GM18526 (cell line): ENCODE measurements around the gene MEGF10.

Source experiments
- POLR2A ChIP-seq: IDR thresholded peaks from 3 replicates; pipeline ENCODE4 v1.6.1; 2011; ENCODE audit not compliant: insufficient read length; ENCODE audit errors: extremely low read depth

The MEGF10 gene

DNA sequence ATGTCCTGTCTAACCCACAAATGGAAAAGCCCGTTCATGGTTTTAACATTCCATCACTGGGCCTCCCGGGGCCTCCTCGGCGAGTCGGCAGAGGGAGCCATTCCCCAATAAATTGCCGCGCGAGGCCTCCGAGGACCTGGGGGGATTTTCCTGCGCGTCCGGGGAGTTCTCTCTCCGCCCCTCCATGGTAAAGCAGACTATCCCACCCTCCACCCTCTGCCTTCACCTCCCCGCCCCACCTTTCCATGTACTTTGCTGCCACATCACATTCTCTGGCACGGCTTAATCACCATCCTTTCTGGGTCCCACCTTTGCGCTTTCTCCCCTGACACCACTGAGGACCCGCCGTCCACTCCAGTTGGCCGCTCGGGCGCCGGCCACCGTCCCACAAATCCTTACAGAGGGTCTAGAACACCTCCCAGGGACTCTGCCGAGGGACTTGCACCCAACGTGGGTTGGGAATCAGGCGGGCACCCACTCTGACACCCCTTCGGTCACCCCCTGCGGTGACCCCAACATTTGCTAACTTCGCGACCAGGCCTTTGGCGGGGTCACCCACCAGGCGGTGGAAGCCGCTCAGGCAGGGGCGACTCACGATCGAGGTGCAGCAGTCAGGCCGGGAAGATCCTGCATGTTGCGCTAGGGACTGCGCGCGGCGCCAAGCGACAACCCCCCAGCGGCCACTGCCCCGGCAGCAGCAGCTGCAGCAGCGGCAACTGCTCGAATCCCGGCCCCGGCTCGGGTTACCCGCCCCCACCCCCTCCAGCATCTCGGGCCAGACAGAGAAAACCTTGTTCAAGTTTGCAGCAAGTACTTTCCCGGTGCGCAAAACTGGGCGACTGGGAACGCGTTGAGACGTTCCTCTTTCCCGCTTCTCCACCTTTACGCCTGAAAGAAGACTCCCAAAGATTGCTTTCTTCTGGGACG lies at the start of gene MEGF10:
TSS of gene MEGF10 (plus strand) at position 778 of the 927 bp plus-strand sequence. CDS start 40,513 bp downstream, outside the sequence.
- no peak for TF ChIP-seq POLR2A

DNA sequence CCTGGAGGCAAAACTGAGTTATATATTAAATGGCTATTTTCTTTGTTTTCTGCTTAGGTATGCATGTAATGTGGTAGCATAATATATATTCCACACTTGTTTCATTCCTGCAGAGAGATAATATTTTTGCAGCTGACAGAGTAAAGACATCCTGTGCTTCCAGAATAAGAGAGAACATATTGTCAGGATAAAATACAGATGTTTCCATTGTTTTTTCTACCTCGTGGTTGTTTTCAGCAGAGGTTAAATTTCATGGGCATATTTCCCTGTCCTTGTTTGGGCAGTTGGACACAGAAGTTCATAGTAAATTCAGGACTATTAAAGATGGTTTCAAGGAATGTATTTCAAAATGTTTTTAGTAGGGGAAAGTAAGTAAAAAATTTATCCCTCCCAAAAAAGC lies 47.6 kb upstream of the MEGF10 start:
- TF ChIP-seq POLR2A: no peak

DNA sequence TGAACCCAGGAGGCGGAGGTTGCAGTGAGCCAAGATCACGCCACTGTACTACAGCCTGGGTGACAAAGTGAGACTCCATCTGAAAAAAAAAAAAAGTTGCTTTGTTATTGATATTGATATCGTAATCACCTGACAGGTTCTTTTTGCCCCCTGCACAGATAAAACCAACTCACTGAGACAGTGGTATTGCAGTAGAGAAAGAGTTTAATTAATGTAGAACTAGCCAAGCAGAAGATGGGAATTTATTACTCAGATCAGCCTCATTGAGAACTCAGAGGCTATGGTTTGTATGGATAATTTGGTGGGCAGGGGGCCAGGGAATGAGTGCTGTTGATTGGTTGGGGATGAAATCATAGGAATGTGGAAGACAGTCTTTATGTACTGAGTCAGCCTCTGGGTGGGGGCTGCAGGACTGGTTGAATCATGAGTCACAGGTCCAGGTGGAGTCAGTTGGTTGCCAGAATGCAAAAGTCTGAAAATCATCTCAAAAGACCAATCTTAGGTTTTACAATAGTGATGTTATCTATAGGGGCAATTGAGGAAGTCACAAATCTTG lies 35.8 kb upstream of the MEGF10 start:
- no peak for TF ChIP-seq POLR2A

DNA sequence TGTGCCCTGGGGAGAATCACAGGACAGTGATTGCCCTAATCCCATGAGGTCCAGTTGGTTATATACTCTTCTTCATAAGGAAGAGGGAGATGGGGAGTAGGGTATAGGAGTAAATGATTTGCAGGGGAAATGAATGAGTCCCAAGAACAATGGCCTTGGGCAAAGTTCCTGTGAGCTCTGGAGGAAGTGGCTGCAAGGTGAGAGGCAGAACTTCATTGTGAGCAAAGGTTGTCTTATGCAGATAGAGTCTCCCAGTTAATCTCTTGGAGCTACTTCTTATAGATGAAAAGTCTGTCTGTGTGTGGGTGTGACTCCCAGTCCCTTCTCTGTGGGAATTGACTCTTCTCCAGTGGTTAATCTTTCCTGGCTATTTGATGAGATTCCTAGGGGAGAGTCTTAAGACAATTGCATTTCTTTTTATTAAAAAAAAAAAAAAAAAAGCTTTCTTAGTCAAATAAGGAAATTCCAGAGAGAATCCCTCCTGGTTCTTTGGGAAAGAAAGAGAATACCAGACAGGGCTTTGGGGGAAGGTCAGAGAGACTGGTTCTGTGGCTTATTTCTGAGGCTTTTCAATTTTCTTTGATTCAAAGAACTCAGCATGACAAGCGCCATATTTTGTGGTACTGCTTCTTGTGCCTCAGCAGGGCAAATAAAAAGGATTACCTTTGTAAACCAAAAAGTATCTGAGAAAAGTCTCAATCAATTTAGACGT lies 33.6 kb upstream of the MEGF10 start:
- no peak for TF ChIP-seq POLR2A

DNA sequence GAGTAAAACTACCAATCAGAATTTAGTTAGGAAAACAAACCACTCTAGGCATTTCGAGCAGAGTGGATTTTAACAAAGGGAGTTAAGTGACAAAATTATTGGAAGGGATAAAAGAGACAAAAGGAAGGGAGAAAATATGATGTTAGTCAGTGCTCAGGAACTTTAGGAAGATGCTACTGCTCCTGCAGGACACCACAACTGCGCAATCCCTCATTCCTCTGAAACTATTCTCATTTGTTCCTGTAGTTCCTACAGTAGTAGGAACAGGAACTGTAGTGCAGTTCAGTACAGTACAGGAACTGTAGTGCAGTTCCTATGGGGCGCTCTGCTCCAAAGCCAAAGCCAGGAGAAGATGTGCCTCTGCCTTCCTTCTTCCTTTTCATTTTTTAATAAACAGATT lies 29.9 kb upstream of the MEGF10 start:
- no peak for TF ChIP-seq POLR2A

DNA sequence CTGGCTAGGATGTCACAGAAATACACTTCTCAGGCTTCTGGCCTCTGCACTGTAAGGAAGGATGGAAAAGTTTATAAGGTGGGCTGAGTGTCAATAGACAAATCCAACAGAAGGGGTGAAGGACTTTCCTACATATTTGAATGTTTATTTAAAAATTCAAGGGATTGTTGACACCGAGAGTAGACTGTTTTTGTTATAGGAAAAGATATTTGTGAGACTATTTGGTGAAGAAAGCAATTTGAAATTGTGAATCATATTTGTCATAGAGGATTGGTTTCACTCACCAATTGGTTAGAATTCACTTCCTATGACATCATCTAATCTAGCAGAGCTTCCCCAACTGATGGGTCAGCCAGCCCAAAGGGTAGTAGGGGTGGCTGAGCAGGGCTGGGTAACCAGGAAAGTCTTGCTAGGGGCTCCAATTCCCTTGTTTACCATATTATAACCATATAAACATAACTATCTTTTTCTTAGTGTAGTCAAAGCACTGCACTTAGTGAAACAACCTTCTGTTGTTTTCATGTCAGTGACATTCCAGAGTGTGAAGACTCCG lies 14.9 kb upstream of the MEGF10 start:
- no peak for TF ChIP-seq POLR2A

DNA sequence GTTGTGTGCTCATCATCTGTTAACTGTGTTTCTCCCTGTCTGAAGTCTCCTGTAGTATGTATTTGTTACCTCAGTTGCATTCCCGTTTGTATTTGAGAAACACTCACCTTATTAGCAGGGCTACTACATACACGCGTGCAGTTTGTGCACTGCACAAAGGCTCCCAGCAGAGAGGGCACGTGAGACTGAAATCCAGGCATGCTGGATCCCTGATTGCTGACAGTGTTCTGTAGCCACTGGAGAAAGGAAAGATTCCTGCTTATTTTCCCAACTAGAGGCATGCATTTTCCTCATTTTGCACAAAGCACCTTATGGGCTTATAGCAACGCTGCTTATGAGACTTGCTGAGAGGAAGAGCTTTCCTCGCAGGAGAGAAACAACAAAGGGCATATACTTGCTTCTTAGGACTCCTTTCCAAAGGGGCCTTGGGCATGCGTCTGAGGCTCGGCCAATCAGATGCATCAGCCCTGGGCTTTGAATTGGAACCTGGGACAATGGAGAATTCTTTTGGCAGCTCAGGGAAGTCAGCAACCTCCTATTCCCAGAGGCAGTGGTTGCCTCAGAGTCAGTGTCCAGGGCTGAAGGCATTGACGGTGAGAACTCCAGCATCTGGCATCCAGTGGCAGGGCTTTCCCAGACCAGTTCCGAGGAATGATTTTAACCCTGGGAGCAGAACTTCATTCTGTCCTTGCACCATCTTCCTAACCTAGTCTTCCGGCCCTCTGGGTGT lies 9.9 kb upstream of the MEGF10 start:
- TF ChIP-seq POLR2A: no peak

DNA sequence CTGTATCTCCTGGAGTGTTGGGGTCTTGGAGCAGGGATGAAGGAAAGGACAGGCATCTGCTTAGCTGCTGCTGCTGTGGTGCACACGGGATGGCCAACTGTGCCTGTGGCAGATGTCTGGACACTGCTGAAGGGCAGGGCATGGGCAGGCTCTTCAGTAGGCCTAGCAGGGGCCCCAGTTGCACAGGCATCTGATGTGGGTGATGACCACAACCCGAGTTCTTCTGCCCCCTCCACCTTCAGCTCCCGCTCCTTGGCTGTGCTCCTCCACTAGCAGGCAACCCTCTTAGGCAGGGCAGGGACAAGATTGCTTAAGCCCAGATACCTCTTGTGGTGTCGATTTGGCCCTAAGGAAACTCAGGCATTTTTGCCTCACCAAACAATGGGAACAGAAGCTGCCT lies 9.0 kb upstream of the MEGF10 start:
- no peak for TF ChIP-seq POLR2A

DNA sequence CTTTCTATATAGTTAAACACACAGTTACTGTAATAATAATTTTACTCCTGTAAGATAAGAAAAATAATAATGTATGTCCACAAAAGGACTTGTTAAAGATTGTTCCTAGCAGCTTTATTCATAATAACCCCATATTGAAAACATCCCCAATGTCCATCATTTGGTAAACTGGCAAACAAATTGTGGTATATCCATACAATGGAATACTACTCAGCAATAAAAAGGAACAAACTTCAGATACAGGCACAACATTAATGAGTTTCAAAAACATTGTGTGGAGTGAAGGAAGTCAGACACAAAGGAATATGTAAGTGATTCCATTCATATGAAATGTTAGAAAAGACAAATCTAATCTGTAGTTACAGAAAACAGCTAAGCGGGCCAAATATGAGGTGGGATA lies 1.9 kb upstream of the MEGF10 start:
- TF ChIP-seq POLR2A: no peak

DNA sequence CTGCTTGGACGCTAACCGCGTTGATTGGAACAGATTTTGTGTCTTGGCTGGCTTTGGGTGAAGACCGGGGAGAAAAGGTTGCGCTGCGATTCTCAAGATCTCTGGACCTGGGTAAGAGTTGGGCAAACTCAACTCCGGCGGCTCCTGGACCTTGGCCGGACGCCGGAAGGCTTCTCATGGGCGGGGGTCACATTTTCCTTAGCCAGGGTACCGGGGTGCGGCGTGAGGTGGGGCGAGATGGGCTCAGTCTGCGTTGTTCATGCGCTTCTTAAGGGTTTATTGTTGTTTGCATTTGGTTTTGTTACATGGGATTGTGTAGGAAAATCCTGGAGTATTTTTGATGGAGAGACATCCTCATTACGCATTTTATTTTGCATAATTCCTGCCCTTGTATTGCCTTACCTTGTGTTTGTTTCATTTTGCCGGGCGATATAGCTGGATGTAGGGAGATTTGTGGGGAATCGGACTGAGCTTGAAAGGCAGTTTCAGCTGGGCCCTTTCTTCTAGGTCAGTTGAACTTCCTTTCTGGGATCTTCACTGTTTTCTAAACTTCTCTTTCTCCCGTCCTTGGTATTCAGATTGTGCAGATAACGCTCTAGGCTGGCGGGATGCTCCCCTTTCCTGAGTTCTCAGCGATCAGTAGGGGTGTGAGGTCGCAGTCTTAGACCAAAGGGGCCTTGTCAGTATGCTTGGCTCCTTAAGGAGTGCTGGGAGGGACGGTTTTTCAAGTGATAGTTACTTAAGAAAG lies 524 bp downstream of the MEGF10 start:
- no peak for TF ChIP-seq POLR2A

DNA sequence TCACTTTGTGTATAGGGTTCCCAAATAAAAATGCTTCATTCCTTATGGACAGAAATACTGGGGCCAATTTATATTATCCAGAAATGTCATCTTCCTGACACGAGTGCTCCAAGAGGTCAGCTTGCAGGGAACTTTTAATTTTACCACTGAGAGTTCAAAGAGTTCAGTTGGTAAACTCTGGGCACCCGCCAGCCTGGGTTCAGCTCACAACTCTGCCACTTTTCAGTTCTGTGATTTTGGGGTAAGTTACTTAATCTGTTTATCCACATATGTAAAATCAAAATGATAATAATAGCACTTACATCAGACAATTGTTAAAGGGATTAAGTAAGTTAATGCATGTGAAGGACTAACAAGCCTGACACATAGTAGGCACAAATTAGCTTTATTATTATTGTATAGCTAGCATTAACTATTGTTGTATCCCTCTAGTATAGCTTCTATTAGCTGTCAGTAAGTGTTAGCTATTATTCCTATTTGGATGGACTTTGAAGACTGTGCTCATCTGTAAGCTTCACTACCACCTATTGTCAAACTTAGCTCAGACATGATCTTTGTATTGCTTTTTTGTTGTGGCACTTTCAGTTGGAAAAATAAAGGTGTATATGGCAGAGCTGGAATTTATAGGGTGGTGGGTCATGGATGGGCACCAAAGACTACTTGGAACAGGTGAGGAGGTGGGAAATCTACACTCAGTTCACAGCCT lies 1.6 kb downstream of the MEGF10 start:
- TF ChIP-seq POLR2A: no peak

DNA sequence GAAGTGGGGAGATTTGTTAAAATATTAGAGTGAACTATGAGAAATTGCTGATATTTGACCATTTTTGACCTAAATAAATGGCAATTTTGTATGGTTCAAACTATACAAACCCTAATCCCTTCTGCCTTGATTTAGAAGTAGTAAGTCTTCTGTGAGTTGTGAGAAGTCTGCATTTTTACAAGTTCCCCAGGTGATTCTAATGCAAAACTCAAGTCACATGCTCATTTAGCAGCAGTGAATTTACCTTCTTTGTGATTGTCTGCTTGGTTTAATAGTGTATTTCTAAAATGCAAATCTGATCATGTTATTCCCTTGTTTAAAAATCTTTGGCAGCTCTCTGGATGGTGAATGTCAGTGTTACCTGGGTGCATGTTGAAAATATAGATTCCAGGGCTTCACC lies 2.8 kb downstream of the MEGF10 start:
- no peak for TF ChIP-seq POLR2A

DNA sequence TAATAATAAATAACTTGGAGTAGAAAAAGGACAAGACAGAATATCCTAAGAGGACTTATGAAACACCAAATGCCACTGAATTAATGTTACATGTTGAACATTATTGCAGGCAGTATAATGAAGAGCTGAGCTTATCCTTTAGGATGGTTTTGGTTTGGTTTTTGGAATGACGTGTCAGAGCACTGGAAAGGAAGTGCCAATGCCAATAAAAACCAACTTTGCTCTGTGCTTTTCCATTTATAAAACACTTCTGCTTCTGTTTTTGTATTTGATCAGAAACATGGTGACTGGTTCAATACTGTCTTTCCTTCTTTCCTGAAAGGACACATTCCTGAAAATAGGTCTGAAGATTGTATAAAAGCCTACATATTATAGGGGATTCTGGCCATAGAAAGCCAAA lies 4.2 kb downstream of the MEGF10 start:
- no peak for TF ChIP-seq POLR2A

DNA sequence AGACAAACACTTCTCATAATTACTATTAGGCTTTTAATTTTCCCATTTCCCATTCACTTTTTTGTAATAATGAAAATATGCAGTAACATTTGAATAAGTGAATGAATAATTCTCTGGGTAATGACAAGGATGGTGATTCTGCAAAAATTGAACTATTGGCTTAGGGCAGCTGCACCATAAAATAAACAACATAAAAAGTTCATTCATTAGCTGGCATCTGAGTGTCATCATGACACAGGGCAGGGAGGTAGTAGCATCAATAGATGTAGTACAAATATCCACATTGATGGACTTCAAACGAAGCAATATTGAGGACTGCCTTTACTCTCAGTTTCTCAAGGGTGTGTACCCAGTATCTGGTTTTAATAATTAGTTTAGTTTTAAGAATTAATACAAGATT lies 4.9 kb downstream of the MEGF10 start:
- TF ChIP-seq POLR2A: no peak
